ENCODE results near the gene ATP6V1G2.
"Not testable (repeated sequence)": the region's sequence is repeated elsewhere in the genome, so short reads cannot be mapped to it uniquely, and the experiment has no call there.

The ATP6V1G2 gene

DNA sequence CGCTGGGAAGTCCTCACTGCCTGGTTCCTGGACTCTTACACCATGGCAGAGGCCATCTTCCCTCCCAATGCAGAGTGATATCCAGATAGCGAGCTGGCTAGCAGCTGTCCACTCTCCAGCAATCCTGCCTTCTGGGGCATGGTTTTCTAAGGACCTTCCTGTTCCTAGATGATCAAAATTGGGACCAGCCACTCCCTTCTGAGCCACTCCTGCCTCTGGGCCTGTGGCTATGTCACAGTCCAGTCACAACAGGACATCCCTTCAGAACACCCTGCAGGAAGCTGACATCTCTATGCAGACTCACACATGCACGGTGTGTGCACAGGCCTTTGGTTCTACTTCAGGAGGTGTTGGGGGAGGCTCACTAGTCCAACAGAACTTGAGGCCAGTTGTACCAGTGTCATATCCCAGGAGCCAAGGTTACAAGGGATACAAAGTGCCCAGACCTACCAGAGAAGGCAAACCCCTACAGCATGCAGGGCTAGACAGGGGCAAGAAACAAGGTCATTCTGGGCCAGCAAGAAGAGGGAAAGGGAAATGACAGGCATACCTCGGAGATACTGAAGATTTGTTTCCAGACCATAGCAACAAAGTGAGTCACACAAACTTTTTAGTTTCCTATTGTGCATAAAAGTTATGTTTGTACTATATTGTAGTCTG is 20.3 kb downstream of the ATP6V1G2 start:
- DNase-seq, result peak; percentile 23

GRCh38 chr6:31525553-31525931 is 20.9 kb downstream of the ATP6V1G2 start:
- DNase-seq, result no peak

GRCh38 chr6:31521835-31522234 is 24.6 kb downstream of the ATP6V1G2 start:
- DNase-seq, result no peak

DNA sequence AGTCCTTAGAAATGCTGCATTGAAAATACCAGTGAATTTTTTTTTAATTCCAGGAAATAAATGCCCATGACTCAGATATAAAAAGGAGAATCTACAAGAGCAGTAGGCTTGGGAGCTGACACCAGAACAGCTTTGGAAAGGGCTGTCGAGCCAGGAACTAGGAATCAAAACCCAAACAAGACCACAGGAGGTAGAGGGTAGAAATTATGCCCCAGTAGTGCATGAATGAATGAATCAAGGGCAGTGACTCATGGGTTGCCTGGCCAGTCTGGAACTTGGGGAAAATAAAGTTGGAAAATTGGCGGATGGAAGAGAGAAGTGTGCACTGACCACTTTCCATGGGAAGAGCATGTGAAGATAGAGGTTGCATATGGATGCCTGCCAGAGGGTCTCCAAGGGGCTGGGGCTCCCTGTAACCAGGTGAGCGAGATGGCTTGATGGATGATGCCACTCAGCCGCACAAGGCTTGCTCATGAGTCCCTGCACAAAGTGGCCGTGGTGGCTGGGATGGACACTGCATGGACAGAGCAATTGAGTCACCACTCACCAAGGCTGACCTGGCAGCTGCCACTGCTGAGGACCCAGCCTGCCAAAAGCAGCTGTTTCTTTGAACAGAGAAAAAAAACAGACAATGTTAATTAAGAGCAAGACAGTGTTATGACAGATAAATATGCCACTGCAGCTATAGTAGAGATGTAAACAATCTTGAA is 32.8 kb downstream of the ATP6V1G2 start:
- no peak for DNase-seq

DNA sequence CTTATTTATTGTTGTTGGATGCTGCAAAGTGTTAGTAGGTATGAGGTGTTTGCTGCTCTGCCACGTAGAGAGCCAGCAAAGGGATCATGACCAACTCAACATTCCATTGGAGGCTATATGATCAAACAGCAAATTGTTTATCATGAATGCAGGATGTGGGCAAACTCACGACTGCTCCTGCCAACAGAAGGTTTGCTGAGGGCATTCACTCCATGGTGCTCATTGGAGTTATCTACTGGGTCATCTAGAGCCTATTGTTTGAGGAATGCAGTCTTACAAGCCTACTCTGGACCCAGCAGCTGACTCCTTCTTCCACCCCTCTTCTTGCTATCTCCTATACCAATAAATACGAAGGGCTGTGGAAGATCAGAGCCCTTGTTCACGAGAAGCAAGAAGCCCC is 36.4 kb downstream of the ATP6V1G2 start:
- DNase-seq, result no peak

DNA sequence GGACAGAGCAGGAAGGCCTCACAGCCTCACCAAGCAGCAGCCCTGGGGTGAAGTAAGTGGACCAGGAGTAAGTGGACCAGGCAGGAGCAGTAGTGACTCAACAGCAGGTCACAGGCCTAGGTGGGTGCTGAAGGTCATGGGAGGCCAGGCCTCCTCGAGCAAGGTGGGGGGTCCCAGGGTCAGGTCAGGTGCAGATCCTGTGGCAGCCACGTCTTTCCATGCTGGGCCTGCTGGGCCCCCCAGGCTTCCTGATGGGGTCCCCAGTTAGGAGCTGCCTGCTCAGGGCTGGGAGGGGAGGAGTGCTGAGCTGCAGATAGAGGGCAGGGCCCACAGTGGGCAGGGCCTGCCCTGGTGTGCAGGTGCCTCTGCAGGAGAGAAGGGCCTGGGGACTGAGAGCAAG is 37.4 kb downstream of the ATP6V1G2 start:
- not testable (repeated sequence) for DNase-seq

DNA sequence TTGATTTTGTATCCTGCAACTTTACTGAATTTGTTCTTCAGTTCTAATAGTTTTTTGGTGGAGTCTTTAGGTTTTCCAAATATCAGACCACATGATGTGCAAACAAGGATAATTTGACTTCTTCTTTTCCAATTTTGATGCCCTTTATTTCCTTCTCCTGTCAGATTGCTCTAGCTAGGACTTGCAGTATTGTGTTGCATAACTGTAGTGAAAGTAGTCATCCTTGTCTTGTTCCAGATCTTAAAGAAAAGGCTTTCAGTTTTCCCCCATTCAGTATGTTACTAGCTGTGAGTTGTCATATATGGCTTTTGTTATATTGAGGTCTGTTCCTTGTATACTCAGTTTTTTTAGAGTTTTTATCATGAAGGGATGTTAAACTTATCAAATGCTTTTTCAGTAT is 43.8 kb downstream of the ATP6V1G2 start:
- DNase-seq, result no peak

- not testable (repeated sequence) for DNase-seq
Observed at GRCh38 chr6:31499648-31500047, 46.8 kb downstream of the ATP6V1G2 start.

GRCh38 chr6:31498748-31499147 is 47.7 kb downstream of the ATP6V1G2 start:
- DNase-seq, result no peak

DNA sequence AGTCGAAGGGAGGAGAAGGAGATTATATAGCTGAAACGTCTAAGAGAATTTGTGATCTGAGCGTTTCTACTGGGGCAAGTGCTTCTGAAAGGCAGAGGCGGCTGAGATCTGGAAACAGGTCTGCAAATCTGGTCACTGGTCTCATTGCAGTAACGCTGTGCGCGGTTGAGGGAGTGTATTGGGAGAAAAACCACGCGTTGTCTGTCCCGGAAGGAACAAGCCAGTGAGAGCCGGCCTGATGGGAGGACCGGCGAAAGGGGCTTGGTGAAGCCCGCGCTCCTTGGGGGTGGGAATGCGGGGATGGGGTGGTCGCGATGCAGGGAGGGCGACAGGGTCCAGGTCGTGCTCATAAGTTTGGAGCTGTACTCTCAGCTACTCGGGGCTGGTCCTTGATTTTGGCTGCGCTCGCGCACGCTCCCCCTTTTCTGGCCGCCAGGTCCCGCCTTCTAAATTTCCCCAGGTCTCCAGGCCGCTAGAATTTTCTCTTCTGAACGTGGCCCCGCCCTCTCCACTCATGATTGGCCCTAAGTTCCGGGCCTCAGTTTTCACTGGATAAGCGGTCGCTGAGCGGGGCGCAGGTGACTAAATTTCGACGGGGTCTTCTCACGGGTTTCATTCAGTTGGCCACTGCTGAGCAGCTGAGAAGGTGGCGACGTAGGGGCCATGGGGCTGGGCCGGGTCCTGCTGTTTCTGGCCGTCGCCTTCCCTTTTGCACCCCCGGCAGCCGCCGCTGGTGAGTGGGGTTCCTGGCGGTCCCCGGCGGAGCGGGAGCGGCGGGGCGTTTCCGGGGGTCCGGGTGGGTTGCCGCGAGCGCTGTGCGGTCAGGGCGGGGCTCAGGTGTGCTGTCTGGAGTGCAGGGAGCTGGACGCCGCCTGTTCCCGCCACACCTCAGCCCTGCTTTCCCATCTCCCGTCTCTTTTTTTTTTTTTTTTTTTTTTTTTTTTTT is 48.6 kb downstream of the ATP6V1G2 start, which contains the start of gene MICB:
MICB (plus strand) TSS at position 615 of the 946 bp plus-strand sequence; CDS start at position 664, 49 bp downstream.
- DNase-seq, result peak; percentile 85

GRCh38 chr6:31496826-31497225 is 49.6 kb downstream of the ATP6V1G2 start:
- not testable (repeated sequence) for DNase-seq

- DNase-seq, result peak; percentile 71
Observed at GRCh38 chr6:31495580-31495979, 50.8 kb downstream of the ATP6V1G2 start.

Measured in NCI-H226 (cell line).